ENCODE data around the gene PTPN3. TPM values are rescaled to one million over a fixed set of nuclear protein-coding genes. Genes with fewer than 3 reads are reported as not detected.

PTPN3 gene
- total and polyA plus RNA-seq, 2 donors (not counting 1 experiment from before 2014, with no cell fraction given): 1.4 to 2.3 TPM

GRCh38 chr9:109383947-109384346 is 114.2 kb downstream of the PTPN3 start:
- Histone ChIP-seq H3K9ac (ENCODE audit: insufficient read depth, low read length) (no peak overlapping the region), H3K4me3 (replicated peaks in 1 of 4; ENCODE audit: control extremely low read depth in 1 of 4, insufficient read depth in 1 of 4, low read depth in 3 of 4, low read length in 4 of 4) (no peak overlapping the region), H3K9me3 (ENCODE audit: control insufficient read depth, insufficient read depth, low read depth, low read length) (no peaks in the 10 kb centered on the region), H3K27ac (ENCODE audit: insufficient read depth, low read length) (no peak overlapping the region), H3K4me1 (ENCODE audit: control insufficient read depth, extremely low read depth, insufficient read depth, low read length) (no peaks in the 10 kb centered on the region), H3K79me2 (ENCODE audit: control insufficient read depth, insufficient read depth, low read length) (no peaks in the 10 kb centered on the region), H4K20me1 (ENCODE audit: control insufficient read depth, extremely low read depth, insufficient read depth, low read length) (no peaks in the 10 kb centered on the region), H2AFZ (ENCODE audit: low read length) (no peak overlapping the region), H3K36me3 (ENCODE audit: control insufficient read depth, insufficient read depth, low read length) (no peaks in the 10 kb centered on the region), H3K4me2 (ENCODE audit: extremely low read depth, insufficient read depth, low read length) (no peak overlapping the region), H3K27me3 (ENCODE audit: control insufficient read depth, insufficient read depth, low read length) (no peaks in the 10 kb centered on the region)
- no peak for TF ChIP-seq EZH2 (IDR thresholded peaks at IDR 0.05; ENCODE audit: low read length, missing control alignments)
- TF ChIP-seq, protein P1, sequence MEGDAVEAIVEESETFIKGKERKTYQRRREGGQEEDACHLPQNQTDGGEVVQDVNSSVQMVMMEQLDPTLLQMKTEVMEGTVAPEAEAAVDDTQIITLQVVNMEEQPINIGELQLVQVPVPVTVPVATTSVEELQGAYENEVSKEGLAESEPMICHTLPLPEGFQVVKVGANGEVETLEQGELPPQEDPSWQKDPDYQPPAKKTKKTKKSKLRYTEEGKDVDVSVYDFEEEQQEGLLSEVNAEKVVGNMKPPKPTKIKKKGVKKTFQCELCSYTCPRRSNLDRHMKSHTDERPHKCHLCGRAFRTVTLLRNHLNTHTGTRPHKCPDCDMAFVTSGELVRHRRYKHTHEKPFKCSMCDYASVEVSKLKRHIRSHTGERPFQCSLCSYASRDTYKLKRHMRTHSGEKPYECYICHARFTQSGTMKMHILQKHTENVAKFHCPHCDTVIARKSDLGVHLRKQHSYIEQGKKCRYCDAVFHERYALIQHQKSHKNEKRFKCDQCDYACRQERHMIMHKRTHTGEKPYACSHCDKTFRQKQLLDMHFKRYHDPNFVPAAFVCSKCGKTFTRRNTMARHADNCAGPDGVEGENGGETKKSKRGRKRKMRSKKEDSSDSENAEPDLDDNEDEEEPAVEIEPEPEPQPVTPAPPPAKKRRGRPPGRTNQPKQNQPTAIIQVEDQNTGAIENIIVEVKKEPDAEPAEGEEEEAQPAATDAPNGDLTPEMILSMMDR (conservative IDR thresholded peaks at IDR 0.05 in 1 of 2, IDR thresholded peaks at IDR 0.05 in 1 of 2; ENCODE audit: low read depth in 1 of 2, low read length in 2 of 2): no peak
- no peak for DNase-seq (ENCODE audit: low read depth in 2 of 2)

- Histone ChIP-seq H3K27me3 (ENCODE audit: control insufficient read depth, insufficient read depth, low read length) (no peaks in the 10 kb centered on the region), H3K4me3 (replicated peaks in 1 of 4; ENCODE audit: control extremely low read depth in 1 of 4, insufficient read depth in 1 of 4, low read depth in 3 of 4, low read length in 4 of 4) (no peak overlapping the region), H4K20me1 (ENCODE audit: control insufficient read depth, extremely low read depth, insufficient read depth, low read length) (no peaks in the 10 kb centered on the region), H3K36me3 (ENCODE audit: control insufficient read depth, insufficient read depth, low read length) (no peaks in the 10 kb centered on the region), H2AFZ (ENCODE audit: low read length) (no peak overlapping the region), H3K4me2 (ENCODE audit: extremely low read depth, insufficient read depth, low read length) (no peak overlapping the region), H3K9ac (ENCODE audit: insufficient read depth, low read length) (no peak overlapping the region), H3K27ac (ENCODE audit: insufficient read depth, low read length) (no peak overlapping the region), H3K9me3 (ENCODE audit: control insufficient read depth, insufficient read depth, low read depth, low read length) (no peaks in the 10 kb centered on the region), H3K79me2 (ENCODE audit: control insufficient read depth, insufficient read depth, low read length) (no peaks in the 10 kb centered on the region), H3K4me1 (ENCODE audit: control insufficient read depth, extremely low read depth, insufficient read depth, low read length) (no peaks in the 10 kb centered on the region)
- no peak for DNase-seq (ENCODE audit: low read depth in 2 of 2)
- TF ChIP-seq, protein P1 (conservative IDR thresholded peaks at IDR 0.05 in 1 of 2, IDR thresholded peaks at IDR 0.05 in 1 of 2; ENCODE audit: low read depth in 1 of 2, low read length in 2 of 2): no peak
- TF ChIP-seq EZH2 (IDR thresholded peaks at IDR 0.05; ENCODE audit: low read length, missing control alignments): no peak
These were observed 114.8 kb downstream of the PTPN3 start for GRCh38 chr9:109383356-109383755.

DNA sequence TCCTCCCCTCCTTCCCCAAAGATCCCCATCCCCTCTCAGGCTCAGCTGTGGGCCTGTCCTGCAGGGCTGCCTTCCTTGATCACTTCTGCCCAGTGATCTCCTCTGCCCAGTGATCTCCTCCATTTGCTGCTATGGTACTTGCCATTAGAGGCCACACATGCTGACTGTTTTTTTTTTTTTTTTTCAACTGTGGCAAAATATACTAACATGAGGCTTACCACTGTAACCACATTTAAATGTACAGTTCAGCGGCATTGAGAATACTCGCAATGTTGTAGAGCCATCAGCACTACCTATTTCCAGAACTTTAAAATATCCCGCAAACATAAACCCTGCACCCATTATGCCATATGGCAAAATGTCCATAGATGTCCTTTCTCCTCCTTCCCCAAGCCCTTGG is 115.5 kb downstream of the PTPN3 start:
- Histone ChIP-seq H2AFZ (ENCODE audit: low read length) (no peak overlapping the region), H3K9ac (ENCODE audit: insufficient read depth, low read length) (no peak overlapping the region), H4K20me1 (ENCODE audit: control insufficient read depth, extremely low read depth, insufficient read depth, low read length) (no peaks in the 10 kb centered on the region), H3K36me3 (ENCODE audit: control insufficient read depth, insufficient read depth, low read length) (no peaks in the 10 kb centered on the region), H3K79me2 (ENCODE audit: control insufficient read depth, insufficient read depth, low read length) (no peaks in the 10 kb centered on the region), H3K27me3 (ENCODE audit: control insufficient read depth, insufficient read depth, low read length) (no peaks in the 10 kb centered on the region), H3K9me3 (ENCODE audit: control insufficient read depth, insufficient read depth, low read depth, low read length) (no peaks in the 10 kb centered on the region), H3K27ac (ENCODE audit: insufficient read depth, low read length) (no peak overlapping the region), H3K4me1 (ENCODE audit: control insufficient read depth, extremely low read depth, insufficient read depth, low read length) (no peaks in the 10 kb centered on the region), H3K4me3 (replicated peaks in 1 of 4; ENCODE audit: control extremely low read depth in 1 of 4, insufficient read depth in 1 of 4, low read depth in 3 of 4, low read length in 4 of 4) (no peak overlapping the region), H3K4me2 (ENCODE audit: extremely low read depth, insufficient read depth, low read length) (no peak overlapping the region)
- TF ChIP-seq, protein P1 (conservative IDR thresholded peaks at IDR 0.05 in 1 of 2, IDR thresholded peaks at IDR 0.05 in 1 of 2; ENCODE audit: low read depth in 1 of 2, low read length in 2 of 2): no peak
- TF ChIP-seq EZH2 (IDR thresholded peaks at IDR 0.05; ENCODE audit: low read length, missing control alignments): no peak
- no peak for DNase-seq (ENCODE audit: low read depth in 2 of 2)
